B cell (primary cell): ENCODE data around the gene KCND3.

Source experiments
- EZH2 ChIP-seq: IDR thresholded peaks from 2 replicates; pipeline ENCODE4 v1.6.1; 2012; ENCODE audit warnings: borderline replicate concordance, low read depth, mild to moderate bottlenecking, moderate library complexity, low read length; ENCODE audit not compliant: insufficient read depth, poor library complexity, severe bottlenecking
- TF ChIP-seq, protein P1 (sequence below): fragments of 200-600 bp; IDR thresholded peaks from one replicate; pipeline ENCODE4 v1.8.0; 2022; ENCODE audit warnings: antibody characterized with exemption, mild to moderate bottlenecking

DNA sequence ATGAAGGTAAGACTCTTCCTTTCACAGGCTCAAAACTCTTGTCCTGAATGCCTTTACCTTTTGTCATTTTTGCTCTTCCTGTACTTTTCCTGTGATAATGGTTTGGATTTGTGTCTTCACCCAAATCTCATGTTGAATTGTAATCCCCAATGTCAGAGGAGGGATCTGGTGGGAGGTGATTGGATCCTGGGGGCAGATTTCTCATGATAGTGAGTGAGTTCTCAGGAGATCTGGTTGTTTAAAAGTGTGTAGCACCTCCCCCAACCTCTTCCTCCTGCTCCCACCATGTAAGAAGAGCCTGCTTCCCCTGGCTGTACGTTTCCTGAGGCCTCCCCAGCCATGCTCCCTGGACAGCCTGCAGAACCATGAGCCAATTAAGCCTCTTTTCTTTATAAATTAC, 158.3 kb downstream of the KCND3 start:
- TF ChIP-seq, protein P1, sequence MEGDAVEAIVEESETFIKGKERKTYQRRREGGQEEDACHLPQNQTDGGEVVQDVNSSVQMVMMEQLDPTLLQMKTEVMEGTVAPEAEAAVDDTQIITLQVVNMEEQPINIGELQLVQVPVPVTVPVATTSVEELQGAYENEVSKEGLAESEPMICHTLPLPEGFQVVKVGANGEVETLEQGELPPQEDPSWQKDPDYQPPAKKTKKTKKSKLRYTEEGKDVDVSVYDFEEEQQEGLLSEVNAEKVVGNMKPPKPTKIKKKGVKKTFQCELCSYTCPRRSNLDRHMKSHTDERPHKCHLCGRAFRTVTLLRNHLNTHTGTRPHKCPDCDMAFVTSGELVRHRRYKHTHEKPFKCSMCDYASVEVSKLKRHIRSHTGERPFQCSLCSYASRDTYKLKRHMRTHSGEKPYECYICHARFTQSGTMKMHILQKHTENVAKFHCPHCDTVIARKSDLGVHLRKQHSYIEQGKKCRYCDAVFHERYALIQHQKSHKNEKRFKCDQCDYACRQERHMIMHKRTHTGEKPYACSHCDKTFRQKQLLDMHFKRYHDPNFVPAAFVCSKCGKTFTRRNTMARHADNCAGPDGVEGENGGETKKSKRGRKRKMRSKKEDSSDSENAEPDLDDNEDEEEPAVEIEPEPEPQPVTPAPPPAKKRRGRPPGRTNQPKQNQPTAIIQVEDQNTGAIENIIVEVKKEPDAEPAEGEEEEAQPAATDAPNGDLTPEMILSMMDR = no peak
- no peak for TF ChIP-seq EZH2
